ENCODE measurements around the gene GABRD.

GABRD gene

GRCh38 chr1:2052054-2052679 is 33.0 kb downstream of the GABRD start:
- no peak for DNase-seq (ENCODE audit: extremely low read depth in 1 of 2, low read depth in 1 of 2)

GRCh38 chr1:2052756-2053155 is 33.6 kb downstream of the GABRD start:
- DNase-seq (ENCODE audit: extremely low read depth in 1 of 2, low read depth in 1 of 2): no peak

- DNase-seq (ENCODE audit: extremely low read depth in 1 of 2, low read depth in 1 of 2): no peak
Measured at GRCh38 chr1:2053217-2053616, 34.1 kb downstream of the GABRD start.

- DNase-seq (ENCODE audit: extremely low read depth in 1 of 2, low read depth in 1 of 2): no peak
Measured at GRCh38 chr1:2053784-2054376, 34.7 kb downstream of the GABRD start.

GRCh38 chr1:2054560-2054959 is 35.4 kb downstream of the GABRD start:
- DNase-seq (ENCODE audit: extremely low read depth in 1 of 2, low read depth in 1 of 2): no peak

- no peak for DNase-seq (ENCODE audit: extremely low read depth in 1 of 2, low read depth in 1 of 2)
Measured at GRCh38 chr1:2055911-2056575, 36.9 kb downstream of the GABRD start.

- no peak for DNase-seq (ENCODE audit: extremely low read depth in 1 of 2, low read depth in 1 of 2)
Measured at GRCh38 chr1:2056955-2057590, 37.9 kb downstream of the GABRD start.

- no peak for DNase-seq (ENCODE audit: extremely low read depth in 1 of 2, low read depth in 1 of 2)
Measured at GRCh38 chr1:2059290-2059953, 40.3 kb downstream of the GABRD start.

GRCh38 chr1:2060072-2060471 is 40.9 kb downstream of the GABRD start:
- DNase-seq (ENCODE audit: extremely low read depth in 1 of 2, low read depth in 1 of 2): no peak

GRCh38 chr1:2060535-2060934 is 41.4 kb downstream of the GABRD start:
- no peak for DNase-seq (ENCODE audit: extremely low read depth in 1 of 2, low read depth in 1 of 2)

GRCh38 chr1:2061065-2061778 is 42.1 kb downstream of the GABRD start:
- no peak for DNase-seq (ENCODE audit: extremely low read depth in 1 of 2, low read depth in 1 of 2)

- DNase-seq (ENCODE audit: extremely low read depth in 1 of 2, low read depth in 1 of 2): no peak
Measured at GRCh38 chr1:2065699-2066098, 46.6 kb downstream of the GABRD start.

- DNase-seq (ENCODE audit: extremely low read depth in 1 of 2, low read depth in 1 of 2): no peak
Measured at GRCh38 chr1:2067393-2067792, 48.2 kb downstream of the GABRD start.

- no peak for DNase-seq (ENCODE audit: extremely low read depth in 1 of 2, low read depth in 1 of 2)
Measured at GRCh38 chr1:2067981-2068380, 48.8 kb downstream of the GABRD start.

- no peak for DNase-seq (ENCODE audit: extremely low read depth in 1 of 2, low read depth in 1 of 2)
Measured at GRCh38 chr1:2068951-2069350, 49.8 kb downstream of the GABRD start.

GRCh38 chr1:2070016-2070415 is 50.9 kb downstream of the GABRD start:
- no peak for DNase-seq (ENCODE audit: extremely low read depth in 1 of 2, low read depth in 1 of 2)

- DNase-seq (ENCODE audit: extremely low read depth in 1 of 2, low read depth in 1 of 2): no peak
Measured at GRCh38 chr1:2070800-2071530, 51.8 kb downstream of the GABRD start.

GRCh38 chr1:2072109-2072806 is 53.1 kb downstream of the GABRD start:
- DNase-seq (ENCODE audit: extremely low read depth in 1 of 2, low read depth in 1 of 2): no peak

- DNase-seq (ENCODE audit: extremely low read depth in 1 of 2, low read depth in 1 of 2): no peak
Measured at GRCh38 chr1:2072891-2073290, 53.7 kb downstream of the GABRD start.
